HG02763 (cell line): ENCODE measurements around the gene SLC30A5.

Source experiments
- ATAC-seq: cut with Tn5 transposase; IDR thresholded peaks from one replicate; pipeline ENCODE4 v1.9.1; 2021; ENCODE audit warnings: mild to moderate bottlenecking, moderate library complexity; ENCODE audit not compliant: unreplicated experiment

The SLC30A5 gene

GRCh38 chr5:69166686-69167492 is 73.1 kb downstream of the SLC30A5 start, which contains the start of gene CCNB1:
Gene CCNB1, plus strand, starts transcription at chr5:69167150. Its CDS starts 113 bp downstream, at chr5:69167263.
- ATAC-seq: peak; percentile 99

- ATAC-seq: no peak
These were observed 73.7 kb downstream of the SLC30A5 start for GRCh38 chr5:69167493-69167855.

GRCh38 chr5:69167929-69168328 is 74.1 kb downstream of the SLC30A5 start:
- no peak for ATAC-seq

GRCh38 chr5:69170495-69170894 is 76.7 kb downstream of the SLC30A5 start:
- no peak for ATAC-seq

GRCh38 chr5:69170969-69171368 is 77.2 kb downstream of the SLC30A5 start:
- no peak for ATAC-seq
